Hepatocyte (in vitro differentiated cells): ENCODE data around the gene TAS2R30. TPM values are rescaled to one million over a fixed set of nuclear protein-coding genes. Genes with fewer than 3 reads are reported as not detected.
"Not testable (repeated sequence)": the region's sequence is repeated elsewhere in the genome, so short reads cannot be mapped to it uniquely, and the experiment has no call there.

Source experiments
- DNase-seq: peaks from one replicate; pipeline ENCODE4 v3.0.0-alpha.2; 2016; ENCODE audit warnings: low spot score
- H2AFZ ChIP-seq: fragments of 200-600 bp; sonication (generic); 2 replicates; pipeline ENCODE4 v1.6.0; 2016; ENCODE audit warnings: antibody characterized with exemption, mild to moderate bottlenecking
- H3K27ac ChIP-seq: fragments of 200-600 bp; sonication (generic); 2 replicates; pipeline ENCODE4 v1.5.1; 2016; ENCODE audit warnings: mild to moderate bottlenecking
- H3K27me3 ChIP-seq: fragments of 200-600 bp; sonication (generic); 2 replicates; pipeline ENCODE4 v1.6.1; 2016
- H3K36me3 ChIP-seq: fragments of 200-600 bp; sonication (generic); replicated peaks from 2 replicates; pipeline ENCODE4 v1.5.1; 2016; ENCODE audit warnings: low read depth; ENCODE audit not compliant: insufficient read depth
- H3K4me1 ChIP-seq: fragments of 200-600 bp; sonication (generic); 2 replicates; pipeline ENCODE4 v1.5.1; 2016; ENCODE audit warnings: mild to moderate bottlenecking, moderate library complexity; ENCODE audit not compliant: insufficient read depth
- H3K4me2 ChIP-seq: fragments of 200-600 bp; sonication (generic); 2 replicates; pipeline ENCODE4 v1.6.0; 2016
- H3K4me3 ChIP-seq: fragments of 200-600 bp; sonication (generic); 2 replicates; pipeline ENCODE4 v1.5.1; 2016; ENCODE audit warnings: mild to moderate bottlenecking
- H3K79me2 ChIP-seq: fragments of 200-600 bp; sonication (generic); 2 replicates; pipeline ENCODE4 v1.6.0; 2017; ENCODE audit warnings: mild to moderate bottlenecking
- H3K9me2 ChIP-seq: fragments of 200-600 bp; sonication (generic); replicated peaks from 2 replicates; pipeline ENCODE4 v1.6.0; 2017; ENCODE audit warnings: mild to moderate bottlenecking; ENCODE audit not compliant: insufficient read depth
- H3K9me3 ChIP-seq: fragments of 200-600 bp; sonication (generic); 2 replicates; pipeline ENCODE4 v1.5.1; 2016; ENCODE audit warnings: low read depth, mild to moderate bottlenecking
- H4K20me1 ChIP-seq: fragments of 200-600 bp; sonication (generic); 2 replicates; pipeline ENCODE4 v1.6.0; 2016; ENCODE audit warnings: mild to moderate bottlenecking; ENCODE audit not compliant: insufficient read depth, poor library complexity, severe bottlenecking
- EZH2 ChIP-seq: fragments of 200-600 bp; sonication (generic); IDR thresholded peaks from 2 replicates; pipeline ENCODE4 v1.6.1; 2016; ENCODE audit warnings: antibody characterized with exemption, mild to moderate bottlenecking, borderline replicate concordance
- EZH2phosphoT487 ChIP-seq: fragments of 200-600 bp; sonication (generic); IDR thresholded peaks from one replicate; pipeline ENCODE4 v1.6.1; 2018; ENCODE audit warnings: antibody characterized with exemption, mild to moderate bottlenecking, low read depth, moderate library complexity; ENCODE audit not compliant: unreplicated experiment, severe bottlenecking
- WGBS: methylation state at CpG from one replicate; pipeline ENCODE4 v1.1.6; 2016; ENCODE audit warnings: low lambda C conversion rate; ENCODE audit errors: missing lambda C conversion rate; 5-methylcytosine and 5-hydroxymethylcytosine counted together
- polyA plus RNA-seq: library from polyadenylated mRNA; unstranded; fragments of >200 nt; fragmentation: Nextera tagmentation; extraction: Ambion mirVana; gene quantifications from 2 replicates; pipeline ENCODE4 v1.2.1, GENCODE V29; 2016
- total RNA-seq: library from RNA; depleted of rRNA; stranded (reverse); fragments of >200 nt; gene quantifications from 2 replicates; pipeline ENCODE4 v1.2.3, GENCODE V29; 2014
- TF ChIP-seq, protein P1 (sequence below): fragments of 200-600 bp; sonication (generic); IDR thresholded peaks from 2 replicates; pipeline ENCODE4 v1.5.1; 2016; ENCODE audit warnings: antibody characterized with exemption, mild to moderate bottlenecking; ENCODE audit not compliant: poor library complexity

Gene TAS2R30
- total and polyA plus RNA-seq, 2 experiments from 2014 or later, result 0.08 to 6.7 TPM

DNA sequence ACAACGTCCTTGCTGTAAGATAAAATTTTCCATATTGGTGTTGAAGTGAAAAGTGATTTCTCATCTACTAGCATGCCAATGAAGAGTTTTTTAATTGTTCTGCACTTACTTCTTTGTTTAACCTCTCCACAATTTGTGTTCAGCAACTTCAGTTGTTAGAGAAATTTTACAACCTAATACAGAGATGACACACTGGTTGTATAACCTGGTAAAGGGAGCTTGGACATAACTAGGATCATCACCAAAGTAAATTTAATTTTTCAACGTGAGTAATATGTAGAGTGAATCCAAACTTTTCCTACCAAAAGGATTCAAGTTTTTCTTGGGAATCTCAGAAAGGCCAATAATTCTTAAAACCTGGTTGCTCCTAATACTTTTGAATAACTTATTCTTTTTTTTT, 28.9 kb downstream of the TAS2R30 start:
- H3K4me3 ChIP-seq, result no peak overlapping the region
- 66% methylated on average over 2 of the region's 2 CpGs for WGBS
- no peak overlapping the region for H3K27ac ChIP-seq
- H3K9me3 ChIP-seq, result no peaks in the 10 kb centered on the region
- H3K4me2 ChIP-seq, result no peak overlapping the region
- no peak overlapping the region for H2AFZ ChIP-seq
- no peak for DNase-seq
- no peaks in the 10 kb centered on the region for H3K36me3 ChIP-seq
- H4K20me1 ChIP-seq, result no peaks in the 10 kb centered on the region
- no peaks in the 10 kb centered on the region for H3K4me1 ChIP-seq
- H3K9me2 ChIP-seq, result no peaks in the 10 kb centered on the region
- H3K79me2 ChIP-seq, result peaks cover 43% of the 10 kb centered on the region
- TF ChIP-seq EZH2phosphoT487, result no peak
- TF ChIP-seq EZH2, result no peak
- TF ChIP-seq, protein P1, sequence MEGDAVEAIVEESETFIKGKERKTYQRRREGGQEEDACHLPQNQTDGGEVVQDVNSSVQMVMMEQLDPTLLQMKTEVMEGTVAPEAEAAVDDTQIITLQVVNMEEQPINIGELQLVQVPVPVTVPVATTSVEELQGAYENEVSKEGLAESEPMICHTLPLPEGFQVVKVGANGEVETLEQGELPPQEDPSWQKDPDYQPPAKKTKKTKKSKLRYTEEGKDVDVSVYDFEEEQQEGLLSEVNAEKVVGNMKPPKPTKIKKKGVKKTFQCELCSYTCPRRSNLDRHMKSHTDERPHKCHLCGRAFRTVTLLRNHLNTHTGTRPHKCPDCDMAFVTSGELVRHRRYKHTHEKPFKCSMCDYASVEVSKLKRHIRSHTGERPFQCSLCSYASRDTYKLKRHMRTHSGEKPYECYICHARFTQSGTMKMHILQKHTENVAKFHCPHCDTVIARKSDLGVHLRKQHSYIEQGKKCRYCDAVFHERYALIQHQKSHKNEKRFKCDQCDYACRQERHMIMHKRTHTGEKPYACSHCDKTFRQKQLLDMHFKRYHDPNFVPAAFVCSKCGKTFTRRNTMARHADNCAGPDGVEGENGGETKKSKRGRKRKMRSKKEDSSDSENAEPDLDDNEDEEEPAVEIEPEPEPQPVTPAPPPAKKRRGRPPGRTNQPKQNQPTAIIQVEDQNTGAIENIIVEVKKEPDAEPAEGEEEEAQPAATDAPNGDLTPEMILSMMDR, result no peak
- H3K27me3 ChIP-seq, result no peaks in the 10 kb centered on the region

GRCh38 chr12:11094910-11095309, 39.5 kb downstream of the TAS2R30 start:
- H3K4me3 ChIP-seq, H3K27ac ChIP-seq, H4K20me1 ChIP-seq, H3K27me3 ChIP-seq, H3K9me2 ChIP-seq, DNase-seq, H3K36me3 ChIP-seq, H3K9me3 ChIP-seq, H3K4me1 ChIP-seq, H3K4me2 ChIP-seq, H2AFZ ChIP-seq: not testable (repeated sequence)
- WGBS, result no CpG with 5 or more reads among the region's 2 CpGs
- peaks cover 17% of the 10 kb centered on the region for H3K79me2 ChIP-seq

- TF ChIP-seq EZH2 (no peak), EZH2phosphoT487 (no peak)
- TF ChIP-seq, protein P1, result no peak
- no peaks in the 10 kb centered on the region for H3K4me1 ChIP-seq
- H3K4me2 ChIP-seq, result no peak within 1 kb of the TSS
- H2AFZ ChIP-seq, result no peak within 1 kb of the TSS
- no peaks in the 10 kb centered on the region for H3K79me2 ChIP-seq
- no peak within 1 kb of the TSS for H3K27ac ChIP-seq
- H3K36me3 ChIP-seq, result no peaks in the 10 kb centered on the region
- no peaks in the 10 kb centered on the region for H4K20me1 ChIP-seq
- WGBS, result 93% methylated on average over 6 of the region's 6 CpGs
- H3K27me3 ChIP-seq, result no peaks in the 10 kb centered on the region
- no peak within 1 kb of the TSS for H3K4me3 ChIP-seq
- no peaks in the 10 kb centered on the region for H3K9me3 ChIP-seq
- H3K9me2 ChIP-seq, result no peaks in the 10 kb centered on the region
- DNase-seq, result no peak
Observed at GRCh38 chr12:11092128-11092527, 42.3 kb downstream of the TAS2R30 start, which contains the start of gene TAS2R43. TAS2R43 (minus strand) TSS chr12:11092313; CDS start chr12:11092229, 84 bp downstream.

DNA sequence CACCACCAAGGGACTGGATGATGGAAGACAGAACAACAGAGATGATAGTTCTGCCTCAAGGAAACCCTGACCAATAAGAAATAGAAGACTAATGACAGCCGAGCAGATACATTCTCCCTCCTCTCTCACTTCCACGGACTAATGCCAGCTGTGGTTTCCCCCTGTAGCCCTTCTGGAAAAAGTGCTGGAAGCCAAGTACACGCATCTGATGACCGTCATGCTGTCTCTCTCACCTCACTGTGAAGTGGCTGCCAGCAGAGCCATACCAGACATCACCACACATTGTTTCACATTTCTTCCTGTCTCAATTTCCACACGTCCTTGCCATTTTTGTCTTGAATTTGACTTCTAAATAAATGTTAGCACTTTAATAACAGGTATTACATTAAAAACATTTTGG, 45.2 kb downstream of the TAS2R30 start:
- Histone ChIP-seq H2AFZ (no peak overlapping the region), H3K4me3 (no peak overlapping the region), H3K4me1 (no peaks in the 10 kb centered on the region), H3K9me2 (no peaks in the 10 kb centered on the region), H3K36me3 (no peaks in the 10 kb centered on the region), H3K79me2 (no peaks in the 10 kb centered on the region), H3K27ac (no peak overlapping the region), H3K9me3 (no peaks in the 10 kb centered on the region), H3K4me2 (no peak overlapping the region), H4K20me1 (no peaks in the 10 kb centered on the region), H3K27me3 (no peaks in the 10 kb centered on the region)
- DNase-seq, result no peak
- 91% methylated on average over 5 of the region's 5 CpGs for WGBS
- no peak for TF ChIP-seq EZH2
- no peak for TF ChIP-seq EZH2phosphoT487
- TF ChIP-seq, protein P1, result no peak
